ENCODE measurements around the gene GALNT12. TPM values are rescaled to one million over a fixed set of nuclear protein-coding genes. Genes with fewer than 3 reads are reported as not detected.

GALNT12 gene
- total and polyA plus RNA-seq, 2 donors (not counting 1 experiment from before 2014, with no cell fraction given): 3.2 to 4.5 TPM

- Histone ChIP-seq H3K9me3 (ENCODE audit: control extremely low read depth in 1 of 3, control insufficient read depth in 2 of 3, insufficient read depth in 1 of 3, low read length in 2 of 3) (peaks cover 0 to 12% (median 0%) of the 10 kb centered on the region in 3 donors), H4K20me1 (ENCODE audit: control insufficient read depth, insufficient read depth, low read length, poor library complexity, severe bottlenecking) (no peaks in the 10 kb centered on the region), H3K27ac (ENCODE audit: low read length in 2 of 2) (no peak overlapping the region), H3K4me2 (replicated peaks; ENCODE audit: low read depth, low read length, poor library complexity, severe bottlenecking) (no peak overlapping the region), H3K36me3 (replicated peaks in 1 of 2; ENCODE audit: control extremely low read depth in 1 of 2, control insufficient read depth in 1 of 2, extremely low read depth in 1 of 2, insufficient read depth in 2 of 2, low read length in 1 of 2) (no peaks in the 10 kb centered on the region), H3K79me2 (ENCODE audit: control insufficient read depth, insufficient read depth, low read length) (no peaks in the 10 kb centered on the region), H3K9ac (ENCODE audit: low read length) (no peak overlapping the region), H3K27me3 (replicated peaks in 1 of 4; ENCODE audit: control extremely low read depth in 1 of 4, control insufficient read depth in 3 of 4, insufficient read depth in 4 of 4, low read length in 3 of 4) (no peaks in the 10 kb centered on the region), H3K4me1 (ENCODE audit: control insufficient read depth in 2 of 2, insufficient read depth in 2 of 2, low read length in 2 of 2) (no peaks in the 10 kb centered on the region), H3K4me3 (ENCODE audit: control extremely low read depth in 1 of 5, extremely low read depth in 1 of 5, insufficient read depth in 1 of 5, low read depth in 2 of 5, low read length in 4 of 5) (no peak overlapping the region), H2AFZ (ENCODE audit: insufficient read depth, low read depth, low read length, poor library complexity, severe bottlenecking) (no peak overlapping the region)
- Mint-ChIP-seq H3K27me3 (no peaks in the 10 kb centered on the region), H3K27ac (no peak overlapping the region), H3K4me3 (no peak overlapping the region), H3K9me3 (ENCODE audit: insufficient read depth) (no peaks in the 10 kb centered on the region), H3K4me1 (no peaks in the 10 kb centered on the region)
- no peak for TF ChIP-seq CTCF (IDR thresholded peaks at IDR 0.05)
- no peak for TF ChIP-seq EZH2 (IDR thresholded peaks at IDR 0.05; ENCODE audit: borderline replicate concordance, insufficient read depth, low read depth, low read length, poor library complexity, severe bottlenecking)
- intact Hi-C loops (cut with micrococcal nuclease): no loop called here
- POLR2A ChIA-PET: no interaction called here
- no peak for ATAC-seq (ENCODE audit: low read depth)
- CTCF ChIA-PET: no interaction called here
- 100% methylated on average over 3 of the region's 3 CpGs for WGBS (ENCODE audit: insufficient coverage)
- no peak for DNase-seq
Observed at GRCh38 chr9:98823666-98824334, 16.3 kb downstream of the GALNT12 start.

GRCh38 chr9:98825414-98825813 is 17.9 kb downstream of the GALNT12 start:
- no peak for TF ChIP-seq CTCF (IDR thresholded peaks at IDR 0.05)
- TF ChIP-seq EZH2 (IDR thresholded peaks at IDR 0.05; ENCODE audit: borderline replicate concordance, insufficient read depth, low read depth, low read length, poor library complexity, severe bottlenecking): no peak
- no peak overlapping the region for H3K27ac ChIP-seq (ENCODE audit: low read length in 2 of 2)
- H3K9ac ChIP-seq (ENCODE audit: low read length): no peak overlapping the region
- no peak overlapping the region for H3K4me2 ChIP-seq (replicated peaks; ENCODE audit: low read depth, low read length, poor library complexity, severe bottlenecking)
- no peaks in the 10 kb centered on the region for H3K4me1 ChIP-seq (ENCODE audit: control insufficient read depth in 2 of 2, insufficient read depth in 2 of 2, low read length in 2 of 2)
- DNase-seq (no peak), ATAC-seq (ENCODE audit: low read depth) (no peak)
- WGBS (ENCODE audit: insufficient coverage): 80% methylated on average over 2 of the region's 3 CpGs
- no peaks in the 10 kb centered on the region for H3K9me3 Mint-ChIP-seq (ENCODE audit: insufficient read depth)
- no peak overlapping the region for H2AFZ ChIP-seq (ENCODE audit: insufficient read depth, low read depth, low read length, poor library complexity, severe bottlenecking)
- H4K20me1 ChIP-seq (ENCODE audit: control insufficient read depth, insufficient read depth, low read length, poor library complexity, severe bottlenecking): no peaks in the 10 kb centered on the region
- no peak overlapping the region for H3K4me3 Mint-ChIP-seq
- H3K79me2 ChIP-seq (ENCODE audit: control insufficient read depth, insufficient read depth, low read length): no peaks in the 10 kb centered on the region
- intact Hi-C loops (cut with micrococcal nuclease): no loop called here
- no peaks in the 10 kb centered on the region for H3K4me1 Mint-ChIP-seq
- no peak overlapping the region for H3K4me3 ChIP-seq (ENCODE audit: control extremely low read depth in 1 of 5, extremely low read depth in 1 of 5, insufficient read depth in 1 of 5, low read depth in 2 of 5, low read length in 4 of 5)
- H3K27ac Mint-ChIP-seq: no peak overlapping the region
- no peaks in the 10 kb centered on the region for H3K36me3 ChIP-seq (replicated peaks in 1 of 2; ENCODE audit: control extremely low read depth in 1 of 2, control insufficient read depth in 1 of 2, extremely low read depth in 1 of 2, insufficient read depth in 2 of 2, low read length in 1 of 2)
- ChIA-PET CTCF (interaction anchor here (0.6 kb wide), 1 partner anchor 12 kb away, joined by 3 read pairs; no protein-coding TSS in a partner anchor), POLR2A (no interaction called here)
- H3K27me3 ChIP-seq (replicated peaks in 1 of 4; ENCODE audit: control extremely low read depth in 1 of 4, control insufficient read depth in 3 of 4, insufficient read depth in 4 of 4, low read length in 3 of 4): no peaks in the 10 kb centered on the region
- H3K9me3 ChIP-seq (ENCODE audit: control extremely low read depth in 1 of 3, control insufficient read depth in 2 of 3, insufficient read depth in 1 of 3, low read length in 2 of 3): peaks cover 0 to 7% (median 0%) of the 10 kb centered on the region in 3 donors
- H3K27me3 Mint-ChIP-seq: no peaks in the 10 kb centered on the region
